Measurements from ENCODE around the gene ASPSCR1.

ASPSCR1 gene

DNA sequence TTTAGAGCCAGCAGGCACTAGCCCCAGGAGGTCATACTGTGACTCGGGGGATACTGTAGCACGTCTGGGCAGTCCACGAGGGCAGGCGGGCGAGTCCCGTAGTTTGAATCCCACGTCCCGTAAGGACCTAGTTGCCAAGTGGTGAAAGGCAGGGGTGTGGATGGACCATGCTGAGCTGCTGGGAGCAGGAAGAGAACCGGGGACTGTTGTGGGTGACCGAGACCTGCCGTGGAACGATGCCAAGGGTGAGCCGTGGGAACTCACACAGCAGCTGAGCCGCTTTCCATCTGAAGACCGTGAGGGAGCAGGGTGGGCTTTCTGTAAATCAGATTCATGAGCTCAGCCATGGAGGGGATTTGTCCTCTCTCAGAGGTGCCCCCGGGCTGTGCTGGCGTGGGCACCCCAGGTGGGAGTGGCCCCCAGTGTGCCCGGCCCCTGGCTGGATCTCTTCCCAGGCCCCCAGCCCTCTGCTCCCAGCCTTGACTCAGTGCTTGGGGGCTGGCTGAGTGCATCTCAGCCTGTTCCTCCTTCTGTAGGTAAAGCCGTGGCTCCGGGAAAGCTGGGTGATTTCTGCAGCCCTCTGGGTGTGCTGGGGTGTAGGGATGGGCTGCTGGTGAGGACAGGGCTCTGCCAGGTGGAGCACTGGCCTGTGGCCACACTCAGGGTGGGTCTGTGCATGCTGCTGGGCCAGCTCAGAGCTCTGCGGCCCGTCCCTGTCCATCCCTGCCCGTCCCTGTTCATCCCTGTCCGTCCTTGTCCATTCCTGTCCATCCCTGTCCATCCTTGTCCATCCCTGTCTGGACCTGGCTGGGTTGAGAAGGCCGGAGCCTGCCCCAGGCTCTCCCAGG lies 13.6 kb downstream of the ASPSCR1 start:
- no peak overlapping the region for H3K4me3 ChIP-seq (replicated peaks; ENCODE audit: low read depth, low read length)
- TF ChIP-seq, protein P1, sequence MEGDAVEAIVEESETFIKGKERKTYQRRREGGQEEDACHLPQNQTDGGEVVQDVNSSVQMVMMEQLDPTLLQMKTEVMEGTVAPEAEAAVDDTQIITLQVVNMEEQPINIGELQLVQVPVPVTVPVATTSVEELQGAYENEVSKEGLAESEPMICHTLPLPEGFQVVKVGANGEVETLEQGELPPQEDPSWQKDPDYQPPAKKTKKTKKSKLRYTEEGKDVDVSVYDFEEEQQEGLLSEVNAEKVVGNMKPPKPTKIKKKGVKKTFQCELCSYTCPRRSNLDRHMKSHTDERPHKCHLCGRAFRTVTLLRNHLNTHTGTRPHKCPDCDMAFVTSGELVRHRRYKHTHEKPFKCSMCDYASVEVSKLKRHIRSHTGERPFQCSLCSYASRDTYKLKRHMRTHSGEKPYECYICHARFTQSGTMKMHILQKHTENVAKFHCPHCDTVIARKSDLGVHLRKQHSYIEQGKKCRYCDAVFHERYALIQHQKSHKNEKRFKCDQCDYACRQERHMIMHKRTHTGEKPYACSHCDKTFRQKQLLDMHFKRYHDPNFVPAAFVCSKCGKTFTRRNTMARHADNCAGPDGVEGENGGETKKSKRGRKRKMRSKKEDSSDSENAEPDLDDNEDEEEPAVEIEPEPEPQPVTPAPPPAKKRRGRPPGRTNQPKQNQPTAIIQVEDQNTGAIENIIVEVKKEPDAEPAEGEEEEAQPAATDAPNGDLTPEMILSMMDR (IDR thresholded peaks at IDR 0.05; ENCODE audit: low read length, missing control alignments): no peak
- DNase-seq (ENCODE audit: low read depth): no peak

DNA sequence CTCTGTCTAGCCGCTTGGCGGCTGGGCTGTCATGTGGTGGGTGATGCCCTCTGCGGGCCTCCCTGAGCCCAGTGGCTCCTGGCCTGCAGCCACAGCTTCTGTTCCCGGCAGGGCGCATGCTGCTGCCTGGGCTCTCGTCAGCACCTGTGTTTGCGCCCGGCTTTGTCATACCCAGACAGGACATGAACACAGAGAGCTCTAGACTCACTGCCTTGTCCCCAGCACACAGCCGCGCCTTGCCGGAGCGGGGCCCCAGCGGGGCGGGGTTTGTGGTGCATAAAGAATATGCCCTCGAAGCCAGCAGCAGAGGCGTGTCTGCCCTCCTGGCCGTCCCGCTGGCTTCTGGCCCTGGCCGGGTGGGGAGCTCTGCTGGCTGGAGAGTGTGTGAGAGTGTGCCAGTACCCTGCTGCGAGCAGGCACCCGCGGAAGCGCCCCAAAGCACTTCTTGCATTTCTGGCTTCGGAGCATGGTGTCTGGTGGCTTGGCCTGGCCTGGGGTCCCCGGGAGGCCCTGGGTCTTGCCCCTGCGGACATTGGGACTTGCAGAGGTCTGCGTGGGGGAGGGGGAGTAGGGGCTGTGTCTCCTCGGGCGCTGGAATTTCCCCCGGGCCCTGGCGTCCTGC lies 14.4 kb downstream of the ASPSCR1 start:
- H3K4me3 ChIP-seq (replicated peaks; ENCODE audit: low read depth, low read length): no peak overlapping the region
- TF ChIP-seq, protein P1 (IDR thresholded peaks at IDR 0.05; ENCODE audit: low read length, missing control alignments): no peak
- peak; percentile 47 for DNase-seq (ENCODE audit: low read depth)

DNA sequence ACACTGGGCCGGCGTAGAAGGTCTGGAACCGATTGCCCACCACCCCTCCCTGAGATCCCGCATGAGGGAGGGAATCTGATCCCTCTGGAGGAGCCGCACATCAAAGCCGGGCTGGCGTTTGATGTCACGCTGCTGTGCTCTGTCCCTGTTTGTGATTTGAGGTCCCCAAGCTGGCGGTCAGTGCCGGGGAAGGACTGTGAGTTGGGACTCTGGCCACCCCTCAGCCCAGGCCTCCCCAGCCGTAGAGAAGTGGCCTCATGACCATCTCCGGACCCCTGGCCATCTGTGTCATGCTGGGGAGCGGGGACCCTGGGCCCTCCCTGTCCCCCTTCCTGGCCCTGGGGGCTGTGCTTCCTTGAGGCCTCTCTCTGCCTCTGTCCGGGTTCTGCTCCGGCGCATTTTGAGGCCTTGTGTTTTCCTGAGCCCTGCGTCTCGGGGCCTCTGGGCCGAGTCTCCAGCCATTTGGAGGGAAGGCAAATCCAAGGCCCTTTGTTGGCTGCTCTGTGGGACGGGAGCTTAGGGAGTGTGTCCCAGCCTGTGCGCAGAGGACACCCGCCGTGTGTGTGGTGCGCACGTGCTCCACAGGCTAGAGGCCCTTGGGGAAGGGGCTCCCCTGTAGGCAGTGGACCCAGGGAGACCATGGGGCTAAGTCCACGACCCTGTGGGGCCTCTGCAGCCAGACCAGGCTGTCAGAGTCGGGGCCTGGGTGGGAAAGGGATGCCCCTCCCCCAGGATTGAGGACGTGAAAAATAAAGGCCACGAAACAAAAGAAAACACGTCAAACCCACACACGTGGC lies 15.1 kb downstream of the ASPSCR1 start:
- DNase-seq (ENCODE audit: low read depth): no peak
- TF ChIP-seq, protein P1 (IDR thresholded peaks at IDR 0.05; ENCODE audit: low read length, missing control alignments): no peak
- no peak overlapping the region for H3K4me3 ChIP-seq (replicated peaks; ENCODE audit: low read depth, low read length)

DNA sequence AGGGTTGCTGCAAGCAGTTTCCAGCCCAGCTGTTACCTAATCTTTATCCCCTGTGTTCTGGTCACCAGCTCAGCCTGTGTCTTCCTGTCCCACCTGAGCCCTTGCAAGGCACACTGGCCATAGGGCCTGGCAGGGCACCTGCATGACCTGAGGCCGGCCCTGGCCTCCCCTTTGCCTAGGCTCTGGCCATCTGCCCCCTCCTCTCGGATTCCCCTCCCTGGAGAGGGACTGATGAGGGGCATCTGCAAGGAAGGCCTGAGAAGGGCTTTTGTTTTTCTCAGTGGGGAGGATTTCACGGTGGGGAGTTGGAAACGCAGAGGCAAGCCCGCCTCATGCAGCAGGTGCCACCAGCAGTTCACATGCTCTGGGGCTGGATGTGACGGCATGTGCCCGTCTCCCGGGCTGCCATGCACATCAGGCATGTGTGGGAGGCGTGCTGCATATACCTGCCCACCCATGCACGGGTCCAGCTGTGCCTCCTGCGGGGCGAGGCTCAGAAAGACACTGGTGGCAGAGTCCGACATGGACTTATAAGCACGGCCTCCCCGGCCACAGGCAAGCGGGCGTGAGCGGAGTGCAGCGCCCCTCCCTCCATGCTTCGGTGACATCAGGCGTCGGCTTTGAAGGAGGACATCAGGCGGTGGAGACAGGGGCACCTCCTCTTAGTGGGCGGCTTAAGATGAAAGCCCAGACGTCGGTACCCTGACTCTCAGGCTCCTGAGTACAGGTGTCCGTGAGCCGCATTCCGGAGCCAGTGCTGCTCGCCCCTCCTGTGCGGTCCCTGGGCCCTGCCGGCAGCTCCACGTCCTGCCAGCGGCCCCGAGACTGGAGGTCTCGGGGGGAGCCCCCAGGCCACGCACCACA lies 16.5 kb downstream of the ASPSCR1 start:
- H3K4me3 ChIP-seq (replicated peaks; ENCODE audit: low read depth, low read length): no peak overlapping the region

DNA sequence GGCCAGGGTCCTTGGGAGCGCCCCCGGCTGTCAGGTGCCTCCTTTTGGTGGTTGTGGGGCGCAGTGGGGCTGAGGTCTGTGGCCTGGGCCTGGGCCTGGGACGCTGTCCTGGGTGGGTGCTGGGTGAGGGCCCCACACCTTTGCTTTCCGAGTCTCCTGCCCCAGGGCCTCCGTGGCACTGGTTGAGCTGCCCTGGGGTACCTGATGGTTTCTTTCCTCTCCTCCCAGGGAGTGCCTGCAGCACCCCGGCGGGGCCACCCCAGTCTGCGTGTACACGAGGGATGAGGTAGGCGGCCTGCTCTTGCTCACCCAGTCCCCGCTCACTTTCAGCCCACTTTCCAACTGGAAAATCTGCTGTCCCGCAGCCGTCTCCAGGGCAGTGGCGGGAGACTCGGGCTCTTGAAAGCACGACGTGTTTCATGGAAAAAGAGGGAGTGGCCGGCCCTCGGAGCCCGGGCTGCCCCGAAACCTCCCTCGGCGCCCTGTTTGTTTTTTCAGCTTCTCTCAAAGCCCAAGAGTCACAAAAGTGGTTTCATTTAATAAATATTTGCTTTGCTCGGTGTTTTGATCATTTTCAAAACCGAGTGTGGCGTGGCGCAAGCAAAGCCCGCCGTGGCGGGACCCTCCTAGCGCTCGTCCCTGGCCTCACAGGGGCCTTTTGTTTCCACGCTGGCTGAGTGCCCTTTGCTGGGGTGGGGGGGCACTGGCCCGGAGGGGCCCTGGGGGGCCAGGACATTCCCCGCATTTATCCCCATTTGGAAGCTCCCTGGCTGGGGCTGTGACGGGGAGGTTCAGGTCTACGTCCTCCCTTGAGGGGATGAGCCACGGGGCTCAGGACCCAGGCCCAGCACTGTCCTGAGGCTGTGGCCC lies 17.4 kb downstream of the ASPSCR1 start:
- DNase-seq (ENCODE audit: low read depth): no peak
- H3K4me3 ChIP-seq (replicated peaks; ENCODE audit: low read depth, low read length): no peak overlapping the region
- TF ChIP-seq, protein P1 (IDR thresholded peaks at IDR 0.05; ENCODE audit: low read length, missing control alignments): no peak

More for the DNA sequence above, 16.5 kb downstream of the ASPSCR1 start:
- TF ChIP-seq, protein P1 (IDR thresholded peaks at IDR 0.05; ENCODE audit: low read length, missing control alignments): no peak
- no peak for DNase-seq (ENCODE audit: low read depth)
